Naive B cell (primary cell): Measurements from ENCODE around the gene RABGEF1. TPM values are rescaled to one million over a fixed set of nuclear protein-coding genes. Genes with fewer than 3 reads are reported as not detected.
"Not testable (repeated sequence)": the region's sequence is repeated elsewhere in the genome, so short reads cannot be mapped to it uniquely, and the experiment has no call there.

Experiments
- ATAC-seq, 2 donors: fragments of 150-1000 bp; cut with Tn5 transposase; 2 replicates each; pipeline ENCODE4 v1.10.0; 2021; ENCODE audit warnings: low read depth in 2 of 2, mild to moderate bottlenecking in 2 of 2, moderate library complexity in 2 of 2
- DNase-seq: peaks from one replicate; pipeline ENCODE4 v3.0.0; 2022
- H3K27ac Mint-ChIP-seq, 6 donors: one replicate each; pipeline ENCODE4 v1.8.0; 2020 to 2022; ENCODE audit warnings: mild to moderate bottlenecking in 6 of 6, mixed read lengths in 6 of 6, moderate library complexity in 5 of 6, inconsistent platforms in 2 of 6
- H3K27me3 Mint-ChIP-seq, 3 donors: one replicate each; pipeline ENCODE4 v1.8.0; 2021 to 2022; ENCODE audit warnings: mixed read lengths in 3 of 3, mild to moderate bottlenecking in 1 of 3
- H3K36me3 Mint-ChIP-seq, 2 donors: one replicate each; pipeline ENCODE4 v1.8.0; 2020 to 2022; ENCODE audit warnings: mixed read lengths in 2 of 2, inconsistent platforms in 1 of 2, mild to moderate bottlenecking in 1 of 2
- H3K4me1 Mint-ChIP-seq, 3 donors: one replicate each; pipeline ENCODE4 v1.8.0; 2020 to 2022; ENCODE audit warnings: mixed read lengths in 3 of 3, inconsistent platforms in 1 of 3, mild to moderate bottlenecking in 1 of 3, moderate library complexity in 1 of 3
- H3K4me3 Mint-ChIP-seq, 8 donors: one replicate each; pipeline ENCODE4 v1.8.0; 2020 to 2022; ENCODE audit warnings: mild to moderate bottlenecking in 8 of 8, mixed read lengths in 8 of 8, moderate library complexity in 8 of 8, inconsistent platforms in 2 of 8
- H3K9me3 Mint-ChIP-seq, 7 donors: one replicate each; pipeline ENCODE4 v1.8.0; 2020 to 2022; ENCODE audit warnings: mixed read lengths in 7 of 7, mild to moderate bottlenecking in 5 of 7, inconsistent platforms in 2 of 7, moderate library complexity in 1 of 7
- polyA plus RNA-seq, 6 donors: library from polyadenylated mRNA; unstranded; fragments of 300-500 nt; fragmentation: Illumina TruSeq; gene quantifications; one replicate each; pipeline ENCODE4 v1.2.3, GENCODE V29; 2021; ENCODE audit warnings: low read depth in 6 of 6

RABGEF1 gene
- polyA plus RNA-seq, 6 donors from 2014 or later, result 44.8 to 67.3 (median 55.9) TPM

DNA sequence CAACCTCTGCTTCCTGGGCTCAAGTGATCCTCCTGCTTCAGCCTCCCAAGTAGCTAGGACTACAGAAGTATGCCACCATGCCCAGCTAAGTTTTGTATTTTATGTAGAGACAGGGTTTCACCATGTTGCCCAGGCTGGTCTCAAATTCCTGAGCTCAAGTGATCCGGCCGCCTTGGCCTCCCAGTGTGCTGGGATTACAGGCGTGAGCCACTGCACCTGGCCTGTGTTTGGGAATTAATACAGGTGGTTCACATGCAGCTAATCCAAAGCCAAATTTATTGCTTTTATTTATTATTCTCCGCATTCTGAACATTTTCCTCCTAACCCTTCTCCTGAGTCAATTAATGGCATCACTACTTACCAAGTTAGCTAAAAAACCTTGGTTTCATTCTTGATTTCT, 33.2 kb downstream of the RABGEF1 start:
- DNase-seq, H3K9me3 Mint-ChIP-seq, H3K27me3 Mint-ChIP-seq, H3K4me3 Mint-ChIP-seq, ATAC-seq: not testable (repeated sequence)
- peak overlapping the region in 1 of 6 donors; percentile 90 for H3K27ac Mint-ChIP-seq
- peaks cover 0 to 24% of the 10 kb centered on the region in 2 donors for H3K36me3 Mint-ChIP-seq
- peaks cover 30 to 43% (median 33%) of the 10 kb centered on the region in 3 donors for H3K4me1 Mint-ChIP-seq

- H3K9me3 Mint-ChIP-seq, H3K27me3 Mint-ChIP-seq, H3K4me3 Mint-ChIP-seq, DNase-seq, ATAC-seq: not testable (repeated sequence)
- H3K4me1 Mint-ChIP-seq, result peaks cover 12 to 25% (median 14%) of the 10 kb centered on the region in 3 donors
- H3K36me3 Mint-ChIP-seq, result peaks cover 0 to 28% of the 10 kb centered on the region in 2 donors
- H3K27ac Mint-ChIP-seq, result peak overlapping the region in 2 of 6 donors; percentile 21 to 60
Measured at GRCh38 chr7:66776383-66776782, 35.9 kb downstream of the RABGEF1 start.

DNA sequence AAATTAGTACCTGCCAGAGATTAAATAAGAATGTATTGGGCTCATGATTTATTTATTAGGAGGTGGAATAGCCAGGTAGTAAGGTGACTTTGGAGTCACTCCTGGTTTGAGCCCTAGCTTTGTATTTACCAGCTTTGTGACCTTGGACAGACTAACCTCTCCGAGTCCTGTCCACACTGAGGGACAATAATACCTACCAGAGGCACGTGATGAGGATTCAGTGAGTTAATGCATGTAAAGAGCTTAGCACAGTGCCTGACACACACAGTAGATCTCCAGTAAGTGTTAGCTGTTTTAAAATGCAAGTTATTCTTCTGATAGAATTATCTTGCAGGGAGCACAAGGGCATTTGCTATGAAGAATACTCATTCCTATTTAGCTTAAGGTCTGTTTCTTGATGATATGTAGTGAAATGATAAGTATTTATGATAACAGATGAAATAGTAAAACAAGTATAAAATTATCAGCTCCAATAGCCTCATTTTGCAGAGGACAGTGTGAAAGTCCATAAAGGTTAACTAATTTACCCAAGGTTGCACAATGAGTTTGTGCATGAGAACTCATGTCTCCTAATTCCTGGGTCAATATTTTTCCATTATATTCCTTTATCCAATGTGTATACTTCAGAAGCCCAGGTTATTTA, 36.4 kb downstream of the RABGEF1 start:
- no peak for DNase-seq
- no peak overlapping the region for H3K4me3 Mint-ChIP-seq
- peaks cover 5 to 32% of the 10 kb centered on the region in 2 donors for H3K36me3 Mint-ChIP-seq
- H3K4me1 Mint-ChIP-seq, result peaks cover 10 to 21% (median 12%) of the 10 kb centered on the region in 3 donors
- no peak for ATAC-seq
- H3K27me3 Mint-ChIP-seq, result no peaks in the 10 kb centered on the region
- H3K9me3 Mint-ChIP-seq, result no peaks in the 10 kb centered on the region
- H3K27ac Mint-ChIP-seq, result peak overlapping the region in 1 of 6 donors; percentile 21

- H3K9me3 Mint-ChIP-seq, result no peaks in the 10 kb centered on the region
- peaks cover 6 to 15% (median 8%) of the 10 kb centered on the region in 3 donors for H3K4me1 Mint-ChIP-seq
- ATAC-seq (no peak), DNase-seq (no peak)
- peak overlapping the region in 2 of 6 donors; percentile 10 to 24 for H3K27ac Mint-ChIP-seq
- peaks cover 9 to 32% of the 10 kb centered on the region in 2 donors for H3K36me3 Mint-ChIP-seq
- H3K4me3 Mint-ChIP-seq, result no peak overlapping the region
- H3K27me3 Mint-ChIP-seq, result no peaks in the 10 kb centered on the region
Measured at GRCh38 chr7:66778201-66778600, 37.7 kb downstream of the RABGEF1 start.

DNA sequence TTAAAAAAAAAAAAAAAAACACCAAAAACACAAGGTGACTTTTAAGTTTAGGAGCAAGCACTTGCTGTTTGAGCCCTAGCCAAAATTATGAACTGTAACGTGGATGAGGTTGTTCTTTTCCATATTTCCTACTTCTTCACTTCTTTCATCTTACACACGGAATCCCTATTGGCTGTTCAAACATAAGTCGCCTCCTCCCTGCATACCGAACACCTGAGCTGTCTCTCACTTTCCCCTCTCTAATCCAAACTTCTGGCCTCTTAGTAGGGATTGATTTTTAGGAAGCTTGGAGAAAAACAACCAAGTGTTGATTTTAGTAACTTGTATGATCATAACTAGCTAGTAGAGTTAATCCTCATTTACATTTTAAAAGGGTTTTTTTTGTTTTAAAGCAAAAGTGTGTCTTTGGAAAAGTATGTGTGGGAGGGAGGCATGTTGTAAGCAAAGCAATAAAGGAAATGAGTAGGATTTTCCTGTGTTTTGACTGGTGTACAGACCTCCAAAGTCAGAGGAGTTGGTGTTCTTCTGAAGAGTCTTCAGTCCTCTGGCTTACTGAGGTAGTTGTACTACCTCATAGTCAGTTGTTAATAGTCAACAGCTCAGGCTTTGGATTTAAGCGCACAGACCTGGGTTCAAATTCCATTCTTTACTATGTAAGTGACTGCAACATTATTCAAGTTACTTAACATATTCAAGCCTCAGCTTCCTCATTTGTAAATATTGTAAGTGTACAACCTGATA, 39.3 kb downstream of the RABGEF1 start:
- Mint-ChIP-seq H3K9me3 (no peaks in the 10 kb centered on the region), H3K4me3 (no peak overlapping the region), H3K27ac (peak overlapping the region in 3 of 6 donors; percentile 16 to 84 (median 67)), H3K4me1 (peaks cover 5 to 9% (median 6%) of the 10 kb centered on the region in 3 donors), H3K27me3 (no peaks in the 10 kb centered on the region), H3K36me3 (peaks cover 9 to 25% of the 10 kb centered on the region in 2 donors)
- no peak for DNase-seq
- ATAC-seq, result no peak

- peak overlapping the region in 3 of 6 donors; percentile 19 to 53 (median 26) for H3K27ac Mint-ChIP-seq
- no peak for ATAC-seq
- DNase-seq, result no peak
- no peaks in the 10 kb centered on the region for H3K27me3 Mint-ChIP-seq
- peaks cover 4 to 6% (median 5%) of the 10 kb centered on the region in 3 donors for H3K4me1 Mint-ChIP-seq
- peaks cover 13 to 17% of the 10 kb centered on the region in 2 donors for H3K36me3 Mint-ChIP-seq
- no peak overlapping the region for H3K4me3 Mint-ChIP-seq
- no peaks in the 10 kb centered on the region for H3K9me3 Mint-ChIP-seq
Measured at GRCh38 chr7:66781408-66782090, 41.0 kb downstream of the RABGEF1 start.

DNA sequence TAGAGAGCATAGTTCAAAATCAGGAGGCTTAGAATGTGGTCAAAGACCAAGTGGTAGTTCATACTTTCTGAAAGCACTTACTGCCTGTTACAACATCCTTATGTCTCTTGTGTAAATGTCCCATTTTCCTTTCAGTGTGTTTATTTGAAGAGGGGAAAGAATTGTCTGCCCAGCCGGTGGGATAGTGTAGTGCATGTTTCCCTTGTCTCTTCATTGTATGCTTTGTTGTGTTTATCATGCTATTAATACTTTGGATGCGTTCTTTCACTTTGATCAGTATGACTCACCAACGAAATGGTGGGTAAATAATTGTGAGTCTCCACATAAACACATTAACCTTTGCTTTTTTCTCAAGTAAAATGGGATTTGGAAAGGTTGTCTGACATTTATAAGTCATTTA, 42.3 kb downstream of the RABGEF1 start:
- H3K4me1 Mint-ChIP-seq, ATAC-seq, H3K9me3 Mint-ChIP-seq: not testable (repeated sequence)

DNA sequence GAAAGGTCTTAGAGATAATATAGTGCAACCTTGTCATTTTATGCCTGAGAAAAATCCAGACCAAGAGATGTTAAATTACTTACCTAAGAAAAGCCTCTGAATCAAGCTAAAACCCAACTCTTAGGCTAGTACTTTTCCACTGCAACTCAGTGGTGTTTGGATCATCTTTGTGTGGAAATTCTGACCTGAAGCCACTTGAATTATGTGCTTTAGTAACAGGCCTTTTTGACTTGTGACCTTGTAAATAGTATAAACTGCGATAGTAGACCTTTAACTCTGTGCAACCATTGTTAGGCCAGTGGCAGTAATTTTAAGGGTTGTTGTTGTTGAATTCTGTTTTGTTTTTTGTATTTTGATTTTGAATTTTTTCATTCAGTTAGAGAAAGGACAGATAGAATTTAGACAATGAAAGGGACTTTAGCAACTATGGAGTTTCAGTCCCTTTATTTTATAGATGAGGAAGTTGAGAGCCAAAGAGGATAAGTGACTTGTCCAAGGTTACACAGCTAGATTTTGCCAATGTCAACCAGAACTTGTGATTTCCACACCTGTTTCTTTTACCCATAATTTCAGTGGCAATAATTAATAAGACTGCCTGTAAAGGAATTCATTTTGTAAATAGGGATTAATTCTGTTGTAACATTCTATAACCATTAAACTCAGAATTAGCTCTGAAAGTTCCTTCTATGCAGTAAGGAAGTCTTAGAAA, 43.5 kb downstream of the RABGEF1 start:
- peak overlapping the region in 2 of 6 donors; percentile 37 to 67 for H3K27ac Mint-ChIP-seq
- not testable (repeated sequence) for DNase-seq, ATAC-seq, H3K4me1 Mint-ChIP-seq, H3K4me3 Mint-ChIP-seq, H3K27me3 Mint-ChIP-seq, H3K9me3 Mint-ChIP-seq
- H3K36me3 Mint-ChIP-seq, result peaks cover 9 to 17% of the 10 kb centered on the region in 2 donors

More for the DNA sequence above, 42.3 kb downstream of the RABGEF1 start:
- not testable (repeated sequence) for H3K4me3 Mint-ChIP-seq, H3K27me3 Mint-ChIP-seq, DNase-seq
- H3K36me3 Mint-ChIP-seq, result peaks cover 13 to 17% of the 10 kb centered on the region in 2 donors
- peak overlapping the region in 1 of 6 donors; percentile 4 for H3K27ac Mint-ChIP-seq

GRCh38 chr7:66790196-66790595, 49.7 kb downstream of the RABGEF1 start:
- Mint-ChIP-seq H3K27me3 (no peaks in the 10 kb centered on the region), H3K4me3 (no peak overlapping the region), H3K9me3 (no peaks in the 10 kb centered on the region), H3K36me3 (peaks cover 13 to 24% of the 10 kb centered on the region in 2 donors), H3K4me1 (no peaks in the 10 kb centered on the region), H3K27ac (peak overlapping the region in 2 of 6 donors; percentile 29 to 47)
- DNase-seq (no peak), ATAC-seq (no peak)

- no peak for DNase-seq
- H3K4me1 Mint-ChIP-seq, result no peaks in the 10 kb centered on the region
- peaks cover 13 to 28% of the 10 kb centered on the region in 2 donors for H3K36me3 Mint-ChIP-seq
- no peak overlapping the region for H3K4me3 Mint-ChIP-seq
- no peaks in the 10 kb centered on the region for H3K9me3 Mint-ChIP-seq
- H3K27me3 Mint-ChIP-seq, result no peaks in the 10 kb centered on the region
- ATAC-seq, result no peak
- peak overlapping the region in 1 of 6 donors; percentile 31 for H3K27ac Mint-ChIP-seq
Measured at GRCh38 chr7:66790725-66791124, 50.2 kb downstream of the RABGEF1 start.

- Mint-ChIP-seq H3K4me3 (no peak overlapping the region), H3K4me1 (peaks cover 13 to 15% (median 15%) of the 10 kb centered on the region in 3 donors), H3K27ac (peak overlapping the region; percentile 56 to 95 (median 85)), H3K36me3 (peaks cover 8 to 26% of the 10 kb centered on the region in 2 donors), H3K27me3 (no peaks in the 10 kb centered on the region), H3K9me3 (no peaks in the 10 kb centered on the region)
- ATAC-seq (peak; percentile 84 to 88), DNase-seq (no peak)
Measured at GRCh38 chr7:66800591-66800990, 60.1 kb downstream of the RABGEF1 start.

GRCh38 chr7:66804001-66804400, 63.5 kb downstream of the RABGEF1 start:
- Mint-ChIP-seq H3K4me1 (peaks cover 13 to 17% (median 15%) of the 10 kb centered on the region in 3 donors), H3K27me3 (no peaks in the 10 kb centered on the region), H3K27ac (no peak overlapping the region), H3K9me3 (no peaks in the 10 kb centered on the region), H3K4me3 (no peak overlapping the region), H3K36me3 (peaks cover 28 to 32% of the 10 kb centered on the region in 2 donors)
- DNase-seq (no peak), ATAC-seq (no peak)

- H3K27me3 Mint-ChIP-seq, result no peaks in the 10 kb centered on the region
- no peaks in the 10 kb centered on the region for H3K9me3 Mint-ChIP-seq
- H3K27ac Mint-ChIP-seq, result no peak overlapping the region
- H3K36me3 Mint-ChIP-seq, result peaks cover 19 to 28% of the 10 kb centered on the region in 2 donors
- H3K4me1 Mint-ChIP-seq, result peaks cover 0 to 4% (median 3%) of the 10 kb centered on the region in 3 donors
- H3K4me3 Mint-ChIP-seq, result no peak overlapping the region
- DNase-seq, result no peak
- no peak for ATAC-seq
Measured at GRCh38 chr7:66807736-66808135, 67.2 kb downstream of the RABGEF1 start.
